Activated naive CD4-positive, alpha-beta T cell treated with anti-CD3 and anti-CD28 coated beads, Interleukin-2, amount 50 U/mL, for 16 hours (primary cell): ENCODE data around the gene RBM42.
"Not testable (repeated sequence)": the region's sequence is repeated elsewhere in the genome, so short reads cannot be mapped to it uniquely, and the experiment has no call there.

Experiments used
- DNase-seq: peaks from one replicate; pipeline ENCODE4 v3.0.0-alpha.2; 2020

RBM42 gene

DNA sequence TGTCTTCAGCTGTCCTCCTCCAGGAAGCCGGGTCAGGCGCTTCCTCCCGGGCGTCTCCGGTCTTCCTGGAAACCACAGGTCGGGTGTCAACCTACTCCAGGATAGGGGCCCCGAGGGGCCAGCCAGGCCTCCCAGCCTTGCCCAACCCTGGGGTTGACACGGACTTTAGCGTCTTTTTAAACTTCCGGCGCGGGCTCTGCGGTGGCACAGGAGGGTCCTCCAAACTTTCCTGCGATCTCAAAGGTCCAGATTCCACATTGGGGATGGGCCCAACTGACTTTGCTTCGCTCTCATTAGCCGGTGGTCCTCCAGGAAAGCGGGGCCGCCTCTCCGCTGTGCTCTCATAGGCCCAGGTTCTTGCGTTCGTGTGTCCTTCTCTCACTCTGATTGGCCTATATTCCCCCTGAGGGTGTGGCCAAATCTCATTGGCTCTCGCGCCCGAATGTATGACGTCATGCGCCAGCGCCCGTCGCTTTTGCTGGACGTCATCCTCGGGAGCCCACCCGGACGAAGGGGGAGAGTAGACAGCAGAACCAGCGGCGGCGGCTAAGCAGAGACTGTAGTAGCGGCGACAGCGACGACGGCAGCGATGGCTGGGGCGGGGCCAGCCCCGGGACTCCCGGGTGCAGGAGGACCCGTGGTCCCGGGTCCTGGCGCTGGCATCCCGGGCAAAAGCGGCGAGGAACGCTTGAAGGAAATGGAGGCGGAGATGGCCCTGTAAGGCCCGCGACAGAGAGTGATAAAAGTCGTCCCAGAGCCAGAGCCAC is at the start of gene RBM42:
Gene RBM42 (plus strand): TSS at position 472 of the 767 bp plus-strand sequence. CDS start 118 bp downstream, at position 590.
- peak; percentile 95 for DNase-seq

- no peak for DNase-seq
These were observed 46.1 kb upstream of the RBM42 start for GRCh38 chr19:35582760-35583159.

GRCh38 chr19:35585848-35586247 is 43.0 kb upstream of the RBM42 start, which contains the start of gene PMIS2:
Gene PMIS2, plus strand, starts transcription at chr19:35586173. Its CDS starts 87 bp downstream, at chr19:35586260.
- DNase-seq = peak; percentile 33

DNA sequence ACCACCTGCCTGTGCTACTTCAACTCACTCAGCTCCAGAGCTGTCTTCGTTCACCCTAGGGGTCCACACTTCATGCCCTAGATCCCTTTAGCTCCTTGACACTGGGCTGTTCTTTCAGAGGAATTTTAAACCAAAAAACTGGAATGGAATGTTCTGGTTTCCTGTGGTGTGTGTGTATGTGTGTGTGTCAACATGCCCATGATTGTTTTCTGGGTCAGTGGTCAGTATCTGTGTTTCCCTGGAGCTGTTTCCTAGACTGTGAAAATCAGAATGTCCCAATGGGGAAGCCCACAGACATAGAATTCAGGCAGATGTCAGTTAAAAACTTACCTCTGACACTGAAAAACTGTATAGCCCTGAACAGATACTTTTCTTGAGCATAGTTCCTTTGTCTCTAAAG is 41.5 kb upstream of the RBM42 start:
- DNase-seq = no peak

- no peak for DNase-seq
These were observed 38.0 kb upstream of the RBM42 start for GRCh38 chr19:35590875-35591274.

GRCh38 chr19:35592226-35592625 is 36.6 kb upstream of the RBM42 start:
- no peak for DNase-seq

- not testable (repeated sequence) for DNase-seq
These were observed 33.8 kb upstream of the RBM42 start for GRCh38 chr19:35595026-35595425.

DNA sequence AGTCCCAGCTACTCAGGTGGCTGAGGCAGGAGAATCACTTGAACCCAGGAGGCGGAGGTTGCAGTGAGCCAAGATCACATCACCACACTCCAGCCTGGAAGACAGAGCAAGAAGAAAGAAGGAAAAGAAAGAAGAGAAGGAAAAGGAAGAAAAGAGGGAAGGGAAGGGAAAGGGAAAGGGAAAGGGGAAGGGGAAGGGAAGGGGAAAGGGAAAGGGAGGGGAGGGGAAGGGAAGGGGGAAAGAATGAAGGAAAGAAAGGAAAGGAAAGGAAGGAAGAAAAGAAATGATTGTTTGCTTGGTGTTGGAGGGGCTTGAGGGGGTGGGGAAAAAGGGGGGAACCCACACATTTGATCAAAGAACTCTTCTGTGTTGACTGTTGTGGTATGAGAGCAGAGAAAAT is 32.9 kb upstream of the RBM42 start:
- no peak for DNase-seq

DNA sequence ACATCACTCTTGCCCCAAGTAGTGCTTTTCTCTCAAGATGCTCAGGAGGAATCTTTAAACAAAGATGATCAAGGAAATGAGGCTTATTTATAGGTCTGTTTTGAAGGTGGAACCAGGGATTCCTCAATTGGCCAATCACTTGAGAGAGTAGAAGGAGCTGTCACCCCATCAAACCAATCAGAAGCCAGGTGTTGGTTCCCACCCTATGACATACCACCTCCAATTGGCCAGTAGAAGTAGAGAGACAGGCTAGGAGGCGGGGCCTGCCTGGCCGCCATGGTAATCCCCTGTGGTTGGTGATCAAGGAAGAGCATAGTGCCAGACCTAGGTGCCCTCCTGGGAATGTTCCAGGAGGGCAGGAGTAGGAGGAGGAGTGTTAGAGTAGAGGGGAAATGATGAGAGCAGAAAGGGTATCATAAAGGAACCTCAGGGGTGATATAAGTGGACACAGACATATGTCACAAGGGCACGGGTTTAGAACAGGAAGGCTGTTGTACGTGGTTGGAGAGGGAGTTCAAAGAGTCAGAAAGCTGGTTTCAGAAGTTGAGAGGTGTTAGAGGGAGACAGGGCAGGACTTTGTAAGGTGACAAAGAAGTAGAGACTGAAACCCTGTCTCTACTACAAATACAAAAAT is 32.4 kb upstream of the RBM42 start:
- DNase-seq = no peak

DNA sequence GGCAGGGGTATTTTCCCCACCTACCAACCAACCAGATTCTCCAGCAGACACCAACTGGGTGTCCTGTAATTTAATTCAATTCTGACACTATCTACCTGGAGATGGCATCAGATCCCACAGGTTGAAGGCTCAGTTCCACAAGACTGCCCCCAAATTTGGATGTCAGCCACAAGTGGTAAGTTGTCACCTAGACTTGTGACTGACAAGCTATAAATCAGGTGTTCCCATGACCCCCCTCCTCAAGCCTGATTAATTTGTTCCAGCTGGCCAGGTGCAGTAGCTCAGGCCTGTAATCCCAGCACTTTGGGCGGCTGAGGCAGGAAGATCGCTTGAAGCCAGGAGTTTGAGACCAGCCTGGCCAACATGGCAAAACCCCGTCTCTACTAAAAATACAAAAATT is 26.9 kb upstream of the RBM42 start:
- no peak for DNase-seq

DNA sequence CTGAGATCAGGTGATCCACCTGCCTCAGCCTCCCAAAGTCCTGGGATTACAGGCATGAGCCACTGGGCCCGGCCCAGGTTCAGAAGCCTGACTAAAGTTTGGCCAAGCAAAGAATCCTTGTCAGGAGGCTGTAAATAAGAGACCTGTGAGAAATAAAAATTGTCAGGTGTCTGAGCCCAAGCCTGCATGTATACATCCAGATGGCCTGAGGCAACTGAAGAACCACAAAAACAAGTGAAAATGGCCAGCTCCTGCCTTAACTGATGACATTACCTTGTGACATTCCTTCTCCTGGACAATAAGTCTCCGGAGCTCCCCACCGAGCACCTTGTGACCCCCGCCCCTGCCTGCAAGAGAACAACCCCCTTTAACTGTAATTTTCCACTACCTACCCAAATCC is 24.4 kb upstream of the RBM42 start:
- not testable (repeated sequence) for DNase-seq

DNA sequence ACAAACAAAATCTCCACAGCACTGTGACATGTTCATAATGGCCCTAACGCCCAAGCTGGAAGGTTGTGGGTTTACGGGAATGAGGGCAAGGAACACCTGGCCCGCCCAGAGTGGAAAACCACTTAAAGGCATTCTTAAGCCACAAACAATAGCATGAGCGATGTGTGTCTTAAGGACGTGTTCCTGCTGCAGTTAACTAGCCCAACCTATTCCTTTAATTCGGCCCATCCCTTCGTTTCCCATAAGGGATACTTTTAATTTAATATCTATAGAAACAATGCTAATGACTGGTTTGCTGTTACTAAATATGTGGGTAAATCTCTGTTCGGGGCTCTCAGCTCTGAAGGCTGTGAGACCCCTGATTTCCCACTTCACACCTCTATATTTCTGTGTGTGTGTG is 21.7 kb upstream of the RBM42 start:
- not testable (repeated sequence) for DNase-seq

DNA sequence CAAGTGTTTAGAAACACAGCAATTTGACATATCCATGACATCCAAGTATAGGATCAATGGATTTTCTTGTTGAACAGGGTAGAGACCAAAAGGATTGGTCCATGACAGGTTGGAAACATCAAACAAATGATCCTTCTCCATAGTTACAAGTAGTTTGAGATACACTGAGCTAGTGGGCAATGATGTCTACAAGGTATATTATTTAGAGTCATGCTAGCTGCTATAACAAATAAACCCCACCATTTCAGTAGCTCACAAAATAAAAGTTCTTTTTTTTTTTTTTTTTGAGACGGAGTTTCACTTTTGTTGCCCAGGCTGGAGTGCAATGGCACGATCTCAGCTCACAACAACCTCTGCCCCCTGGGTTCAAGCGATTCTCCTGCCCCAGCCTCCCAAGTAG is 21.2 kb upstream of the RBM42 start:
- no peak for DNase-seq

DNA sequence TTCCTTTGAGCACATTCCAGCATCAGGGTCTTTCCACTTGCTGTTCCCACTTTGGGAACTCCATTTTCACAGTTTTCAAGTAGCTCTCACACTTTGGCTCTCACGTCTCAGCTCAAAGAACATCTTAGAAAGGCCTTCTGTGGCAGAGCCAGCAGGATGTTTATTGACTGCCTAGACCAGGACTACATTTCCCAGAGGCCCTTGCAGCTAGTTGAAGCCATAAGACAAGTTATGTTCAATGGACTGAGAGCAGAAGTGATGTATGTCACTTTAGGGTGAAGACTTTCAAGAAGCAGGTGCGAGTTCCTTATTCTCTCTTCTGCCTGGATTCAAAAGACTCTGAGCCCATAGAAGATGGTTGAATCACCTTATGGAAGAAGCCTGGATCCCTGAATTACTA is 20.6 kb upstream of the RBM42 start:
- DNase-seq = no peak

GRCh38 chr19:35609851-35610353 is 18.9 kb upstream of the RBM42 start:
- peak; percentile 25 for DNase-seq

- no peak for DNase-seq
These were observed 16.6 kb upstream of the RBM42 start for GRCh38 chr19:35612224-35612558.

DNA sequence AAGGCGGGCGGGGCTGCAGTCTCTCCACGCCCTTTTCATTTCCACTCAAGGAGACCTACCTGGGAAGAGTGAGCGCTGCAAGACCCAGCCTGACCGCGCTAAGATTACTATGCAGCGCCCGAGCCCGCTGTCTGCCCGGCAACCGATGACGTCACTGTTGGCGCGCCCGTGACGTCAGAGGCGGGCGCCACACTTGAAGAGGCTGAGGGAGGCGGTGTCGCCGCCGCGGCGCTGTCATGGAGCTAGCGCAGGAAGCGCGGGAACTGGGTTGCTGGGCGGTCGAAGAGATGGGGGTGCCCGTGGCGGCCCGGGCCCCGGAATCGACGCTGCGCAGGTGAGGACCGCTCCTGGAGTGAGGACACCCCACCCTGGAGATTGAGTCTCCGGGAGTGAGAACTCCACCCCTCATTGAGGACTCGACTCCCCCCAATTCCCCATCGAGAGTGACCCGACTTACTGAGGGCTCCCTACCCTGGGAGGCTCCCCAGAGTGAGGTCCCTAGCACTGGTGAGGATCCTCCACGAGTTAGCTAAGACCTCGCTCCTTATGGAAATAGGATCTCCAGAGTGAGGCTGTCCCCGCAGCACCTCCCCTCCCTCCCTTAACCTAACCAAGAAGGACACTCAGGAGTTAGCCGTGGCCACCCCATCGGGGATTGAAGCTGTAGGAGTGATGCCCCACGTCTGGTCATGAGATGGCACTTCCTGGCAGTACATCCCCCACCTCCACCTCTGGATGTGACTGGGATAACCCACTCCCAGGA is 16.1 kb upstream of the RBM42 start, which contains the start of gene HAUS5:
Gene HAUS5 (plus strand): TSS at position 177 of the 763 bp plus-strand sequence. CDS start 60 bp downstream, at position 237.
- DNase-seq = peak; percentile 93

DNA sequence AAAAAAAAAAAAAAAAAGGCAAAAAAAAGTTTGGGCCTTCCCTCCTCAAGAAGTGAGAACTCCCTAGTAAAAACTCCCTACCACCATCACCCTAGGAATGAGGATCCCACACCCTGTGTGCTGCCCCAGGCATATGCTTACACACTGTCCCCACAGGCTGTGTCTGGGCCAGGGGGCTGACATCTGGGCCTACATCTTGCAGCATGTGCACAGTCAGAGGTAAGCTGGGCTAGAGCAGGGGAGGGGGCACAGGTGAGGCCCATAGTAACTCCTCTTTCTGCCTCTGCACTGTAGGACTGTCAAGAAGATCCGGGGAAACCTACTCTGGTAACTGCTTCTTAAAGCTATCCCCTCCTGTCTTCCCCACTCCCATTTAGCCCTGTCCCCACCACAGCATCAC is 15.3 kb upstream of the RBM42 start:
- no peak for DNase-seq

DNA sequence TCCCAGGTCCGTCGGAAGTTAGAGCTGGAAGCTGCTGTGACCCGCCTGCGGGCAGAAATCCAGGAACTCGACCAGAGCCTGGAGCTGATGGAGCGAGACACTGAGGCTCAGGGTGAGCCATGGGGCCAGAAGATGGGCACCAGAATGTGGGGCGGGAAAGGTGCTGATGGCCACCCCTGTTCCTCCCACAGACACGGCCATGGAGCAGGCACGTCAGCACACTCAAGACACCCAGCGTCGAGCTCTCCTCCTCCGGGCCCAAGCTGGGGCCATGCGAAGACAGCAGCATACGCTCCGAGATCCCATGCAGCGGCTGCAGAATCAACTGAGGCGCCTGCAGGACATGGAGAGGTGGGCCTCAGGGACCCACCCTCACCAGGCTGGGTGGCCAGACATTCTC is 13.8 kb upstream of the RBM42 start:
- DNase-seq = no peak

GRCh38 chr19:35618857-35619256 is 10.0 kb upstream of the RBM42 start:
- DNase-seq = no peak

- DNase-seq = no peak
These were observed 9.4 kb upstream of the RBM42 start for GRCh38 chr19:35619290-35619923.

DNA sequence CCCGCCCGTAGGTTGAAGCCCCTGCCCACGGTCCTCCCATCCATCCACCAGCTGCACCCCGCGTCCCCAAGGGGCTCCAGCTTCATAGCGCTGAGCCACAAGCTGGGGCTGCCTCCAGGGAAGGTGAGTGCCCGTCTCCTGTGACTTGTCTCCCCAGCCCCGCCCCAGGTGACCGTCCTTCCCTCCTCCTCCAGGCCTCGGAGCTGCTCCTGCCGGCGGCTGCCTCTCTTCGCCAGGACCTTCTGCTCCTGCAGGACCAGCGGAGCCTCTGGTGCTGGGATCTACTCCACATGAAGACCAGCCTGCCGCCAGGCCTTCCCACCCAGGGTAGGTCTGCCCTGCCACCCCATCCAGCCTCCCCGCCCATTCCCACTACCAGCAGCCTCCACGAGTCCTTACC is 8.8 kb upstream of the RBM42 start:
- no peak for DNase-seq

GRCh38 chr19:35621708-35622107 is 7.1 kb upstream of the RBM42 start:
- DNase-seq = no peak
